ENCODE results near the gene SMIM36.
"Not testable (repeated sequence)": the region's sequence is repeated elsewhere in the genome, so short reads cannot be mapped to it uniquely, and the experiment has no call there.

SMIM36 gene

DNA sequence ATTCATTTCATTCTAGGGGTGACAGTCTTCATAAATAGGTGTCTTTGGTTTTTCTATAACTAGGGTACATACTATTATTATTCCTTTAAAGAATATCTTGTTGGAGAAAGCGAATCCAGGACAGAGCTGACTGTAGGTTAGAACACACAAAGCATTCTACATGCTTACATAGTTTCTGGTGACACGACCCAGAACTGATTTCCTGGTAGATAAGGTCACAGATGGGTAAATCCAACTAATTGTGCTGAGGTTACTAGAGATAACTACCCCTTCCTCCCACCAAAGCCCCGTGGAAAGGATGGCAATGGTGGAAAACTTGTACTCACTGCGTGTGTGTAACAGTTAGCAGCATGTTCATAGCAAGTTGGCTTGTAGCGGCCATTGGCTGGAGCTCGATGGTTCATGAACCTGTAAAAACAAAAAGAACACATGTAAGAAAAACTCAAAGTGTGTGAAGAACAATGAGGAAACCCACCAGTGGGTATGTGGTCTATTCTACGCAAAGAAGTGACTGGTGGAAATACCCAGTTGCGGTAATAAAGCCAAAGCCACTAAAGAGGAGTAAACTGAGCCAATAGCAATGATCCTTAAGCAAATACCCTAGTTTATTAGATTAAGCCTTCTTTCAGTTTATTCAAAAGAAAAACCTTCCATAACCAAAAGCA lies 97.3 kb downstream of the SMIM36 start:
- no peak for DNase-seq (ENCODE audit: low spot score)

DNA sequence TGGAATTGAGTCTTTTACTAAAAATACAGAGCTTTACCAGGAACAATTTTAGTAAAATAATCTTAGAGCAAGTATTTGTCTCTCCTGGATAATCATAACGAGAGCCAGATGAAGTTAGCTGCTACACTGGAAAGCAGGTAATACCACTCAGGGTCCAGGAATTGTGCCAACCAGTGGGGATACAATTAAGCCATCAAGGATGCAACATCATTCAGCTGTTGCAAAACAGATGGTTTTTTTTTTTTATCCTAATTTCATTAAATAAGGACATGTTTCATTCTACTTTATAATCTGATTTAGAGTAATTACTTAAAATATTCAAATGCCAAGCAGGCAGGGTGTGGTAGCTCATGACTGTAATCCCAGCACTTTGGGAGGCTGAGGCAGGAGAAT lies 99.8 kb downstream of the SMIM36 start:
- no peak for DNase-seq (ENCODE audit: low spot score)

DNA sequence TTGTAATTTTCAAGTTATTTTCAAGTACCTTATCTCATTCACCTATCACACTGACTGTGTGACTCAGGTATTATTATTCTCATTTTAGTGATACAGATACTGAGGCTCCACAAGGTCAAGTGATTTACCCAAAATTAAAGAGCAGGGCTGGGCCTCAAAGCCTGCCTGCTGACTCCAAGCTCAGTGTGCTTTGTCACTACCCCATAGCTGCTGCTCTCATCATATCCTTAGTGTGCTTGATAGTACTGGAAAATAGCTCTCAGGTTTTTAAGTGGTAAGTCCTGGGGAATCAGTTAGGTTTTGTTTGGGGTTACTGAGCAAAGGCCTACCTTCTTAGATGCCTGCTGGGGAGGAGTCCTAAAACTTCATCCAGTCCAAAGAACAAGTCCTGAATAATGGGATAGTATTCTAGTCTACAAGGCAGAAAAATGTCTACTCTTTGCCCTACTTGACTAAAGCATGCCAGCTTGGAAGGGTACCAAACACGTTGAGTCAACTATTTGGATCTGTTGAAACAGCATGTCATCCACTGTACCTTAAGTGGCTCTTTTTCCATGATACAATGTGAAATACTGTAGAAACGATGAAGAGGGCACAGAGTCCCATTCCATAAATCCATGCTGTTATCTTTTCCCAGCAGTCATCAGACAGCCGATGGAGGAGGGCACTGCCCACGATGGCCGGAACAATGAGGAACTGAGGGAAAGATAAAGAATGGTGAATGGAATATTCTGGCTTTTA lies 100.4 kb downstream of the SMIM36 start:
- no peak for DNase-seq (ENCODE audit: low spot score)

DNA sequence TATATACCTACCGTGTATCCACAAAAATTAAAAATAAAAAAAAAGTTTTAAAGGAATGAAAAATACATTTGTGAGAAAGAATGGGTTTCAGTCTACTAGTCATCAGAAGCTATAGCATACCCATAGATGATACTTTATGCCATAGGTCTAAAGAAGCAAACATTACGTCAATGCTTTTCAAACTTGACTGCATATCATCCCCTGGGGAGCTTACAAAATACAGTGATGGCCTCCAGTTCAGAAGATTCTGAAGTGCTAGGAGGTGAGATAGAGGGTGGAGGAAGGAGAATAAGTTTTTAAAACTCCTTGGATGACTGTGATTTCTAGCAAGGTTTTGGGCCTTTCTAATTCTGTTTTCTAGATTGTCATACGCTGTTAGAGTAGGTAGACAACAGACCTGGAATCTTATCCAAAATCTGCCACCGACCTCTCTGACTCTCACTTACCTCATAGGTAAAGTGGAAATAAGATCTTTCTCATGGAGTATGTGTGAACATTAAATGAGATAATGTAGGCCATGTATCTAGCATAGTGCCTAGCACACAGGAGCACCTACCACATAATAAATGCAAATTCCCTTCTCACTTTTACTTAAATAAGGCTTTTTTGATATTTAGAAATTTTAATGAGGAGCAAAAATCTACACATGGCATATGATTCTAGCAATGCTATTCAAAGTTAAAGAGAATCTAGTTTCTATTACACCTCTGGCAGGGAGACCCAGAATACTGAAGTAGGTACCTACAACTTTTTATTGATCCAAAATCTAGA lies 102.0 kb downstream of the SMIM36 start:
- no peak for DNase-seq (ENCODE audit: low spot score)

DNA sequence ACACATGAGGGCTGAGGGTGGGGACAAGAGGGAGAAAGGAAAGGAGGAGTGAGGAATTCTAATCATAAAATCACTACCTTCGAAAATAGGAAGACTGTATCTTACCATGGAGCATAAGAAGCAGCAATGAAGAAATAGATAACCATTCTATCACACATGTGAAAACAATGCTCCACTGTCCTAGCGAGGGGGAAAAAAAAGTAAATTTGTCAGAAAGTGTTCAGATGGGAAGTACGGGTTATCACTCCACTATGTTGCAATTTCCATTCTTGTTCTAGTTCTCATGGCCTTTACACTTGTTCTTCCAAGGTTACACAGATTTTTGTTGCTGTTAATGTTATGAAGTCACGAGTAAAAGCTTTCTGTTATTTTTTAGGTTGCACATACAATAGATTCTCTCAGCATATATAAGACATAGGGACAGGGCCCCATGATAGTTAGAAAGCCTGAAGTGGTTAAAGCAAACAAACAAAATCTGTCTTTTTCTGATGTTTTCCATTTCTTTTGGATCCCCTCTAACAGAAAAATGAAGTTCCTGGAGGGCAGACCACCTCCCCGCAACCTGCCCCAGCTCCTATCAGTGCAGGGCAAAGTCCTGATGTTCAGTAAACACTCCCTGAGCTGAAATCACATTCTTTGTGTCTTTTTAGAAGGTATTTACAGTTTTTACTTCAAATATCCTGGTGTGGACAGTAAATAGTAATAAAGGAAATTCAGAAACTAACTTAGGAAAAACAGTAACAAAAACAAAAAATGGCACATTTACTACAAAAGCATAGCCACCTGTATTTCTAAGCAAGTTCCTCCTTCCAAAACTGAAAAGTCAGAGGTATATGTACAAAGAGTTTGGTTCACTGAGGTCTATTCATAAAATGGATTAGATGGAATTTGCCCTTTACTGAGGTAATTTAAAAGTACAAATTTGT lies 103.3 kb downstream of the SMIM36 start:
- no peak for DNase-seq (ENCODE audit: low spot score)

DNA sequence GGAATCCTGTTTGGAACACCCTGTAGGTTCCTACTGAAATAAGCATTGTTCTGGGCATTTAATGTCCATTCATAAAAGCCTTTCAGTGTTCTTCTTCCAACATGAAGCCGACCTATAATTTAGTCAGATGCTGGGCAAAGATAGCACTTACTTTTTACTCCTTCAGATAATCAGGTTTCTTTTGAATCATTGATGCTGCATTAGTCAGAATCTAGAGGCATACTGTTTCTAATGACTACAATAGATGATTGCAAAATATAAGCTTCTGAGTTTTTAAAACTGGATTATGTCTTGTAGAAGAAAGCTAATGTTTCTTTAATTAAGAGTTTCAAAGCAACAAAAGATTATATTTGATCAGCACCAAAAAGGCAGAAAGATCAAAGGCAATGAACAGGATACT lies 105.7 kb downstream of the SMIM36 start:
- no peak for DNase-seq (ENCODE audit: low spot score)

DNA sequence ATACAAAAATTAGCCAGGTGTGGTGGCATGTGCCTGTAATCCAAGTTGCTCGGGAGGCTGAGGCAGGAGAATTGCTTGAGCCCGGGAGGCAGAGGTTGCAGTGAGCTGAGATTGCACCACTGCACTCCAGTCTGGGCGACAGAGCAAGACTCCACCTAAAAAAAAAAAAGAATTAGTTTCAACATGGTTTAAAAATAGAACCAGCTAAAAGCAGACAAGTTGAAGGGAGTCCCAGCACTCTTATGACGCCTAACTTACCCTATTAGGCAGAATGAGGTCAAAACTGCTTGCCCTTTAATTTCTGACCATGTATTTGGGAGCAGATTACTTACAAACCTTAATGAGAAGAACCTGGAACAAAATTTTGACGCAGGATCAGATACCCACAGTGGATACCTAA lies 107.1 kb downstream of the SMIM36 start:
- DNase-seq (ENCODE audit: low spot score) = not testable (repeated sequence)

DNA sequence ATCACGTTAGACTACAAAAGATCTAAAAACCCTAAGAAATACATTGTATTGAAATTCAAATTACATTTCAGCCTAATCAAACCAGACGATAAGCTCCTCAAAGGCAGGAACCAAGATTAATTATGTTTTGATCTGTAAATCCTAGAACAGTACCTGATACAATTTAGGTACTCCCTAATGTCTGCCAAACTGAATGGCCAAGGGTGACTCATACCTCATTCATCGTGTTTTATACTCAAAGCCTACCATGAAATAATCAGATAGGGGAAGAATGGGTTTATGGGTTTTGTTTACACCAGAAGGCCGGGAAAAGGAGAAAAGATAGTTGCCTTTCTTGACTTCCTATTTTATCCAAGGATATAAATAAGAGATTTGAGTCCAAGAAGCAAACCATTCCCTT lies 108.9 kb downstream of the SMIM36 start:
- no peak for DNase-seq (ENCODE audit: low spot score)

Data from pons (tissue), 1 donor.